ENCODE results near the gene PACSIN2. TPM values are rescaled to one million over a fixed set of nuclear protein-coding genes. Genes with fewer than 3 reads are reported as not detected.
"Not testable (repeated sequence)": the region's sequence is repeated elsewhere in the genome, so short reads cannot be mapped to it uniquely, and the experiment has no call there.

The PACSIN2 gene
- total and polyA plus RNA-seq, 10 of the 15 experiments (the other 5 are each of a cell fraction or from before 2014, with no cell fraction given) = 0.93 to 78.7 (median 46.8) TPM

DNA sequence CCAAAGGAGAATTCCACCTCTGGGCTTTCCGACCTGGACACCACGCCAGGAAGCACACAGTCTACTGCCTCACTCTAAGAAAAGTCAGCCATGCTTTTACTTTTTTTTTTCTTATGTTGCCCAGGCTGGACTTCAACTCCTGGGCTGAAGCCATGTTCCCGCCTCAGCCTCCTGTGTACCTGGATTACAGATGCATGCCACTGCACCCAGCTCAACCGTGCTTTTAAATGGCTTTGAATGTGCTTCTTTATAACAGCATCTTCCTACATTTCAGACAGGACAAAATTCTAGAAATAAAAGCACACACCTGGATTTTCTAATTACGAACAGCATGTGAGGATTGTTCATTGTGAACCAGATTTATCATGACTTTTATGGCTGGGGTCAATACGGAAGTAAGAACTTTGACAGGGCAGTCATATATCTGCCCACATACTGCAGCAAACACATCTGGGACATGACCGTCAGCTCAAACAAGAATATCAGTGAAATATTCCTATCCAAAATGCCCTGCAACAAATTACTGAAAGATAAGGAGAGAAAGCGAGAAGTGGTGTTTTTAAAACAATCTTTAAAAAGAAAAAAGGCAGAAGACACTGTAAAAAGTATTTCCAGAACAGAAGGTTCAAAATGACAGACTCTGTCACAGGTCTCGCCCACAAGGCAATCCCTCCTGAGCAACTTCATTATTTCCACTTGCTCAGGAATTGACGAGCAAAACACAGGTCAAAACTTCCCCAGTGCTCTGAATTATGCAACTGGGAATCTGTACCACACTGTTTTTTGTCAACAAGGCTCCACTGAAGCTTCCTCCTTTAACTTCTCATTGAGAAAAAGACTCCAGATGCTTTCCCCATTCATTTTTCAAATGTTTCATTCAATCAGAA lies 42.1 kb downstream of the PACSIN2 start (continued):
- TF ChIP-seq RBBP5 (conservative IDR thresholded peaks at IDR 0.05) (no peak), SUPT20H (IDR thresholded peaks at IDR 0.05; ENCODE audit: borderline replicate concordance, control insufficient read depth, low read depth, low read length) (no peak), KDM1A (IDR thresholded peaks at IDR 0.05; ENCODE audit: borderline replicate concordance) (no peak)
- TF ChIP-seq, protein P1, sequence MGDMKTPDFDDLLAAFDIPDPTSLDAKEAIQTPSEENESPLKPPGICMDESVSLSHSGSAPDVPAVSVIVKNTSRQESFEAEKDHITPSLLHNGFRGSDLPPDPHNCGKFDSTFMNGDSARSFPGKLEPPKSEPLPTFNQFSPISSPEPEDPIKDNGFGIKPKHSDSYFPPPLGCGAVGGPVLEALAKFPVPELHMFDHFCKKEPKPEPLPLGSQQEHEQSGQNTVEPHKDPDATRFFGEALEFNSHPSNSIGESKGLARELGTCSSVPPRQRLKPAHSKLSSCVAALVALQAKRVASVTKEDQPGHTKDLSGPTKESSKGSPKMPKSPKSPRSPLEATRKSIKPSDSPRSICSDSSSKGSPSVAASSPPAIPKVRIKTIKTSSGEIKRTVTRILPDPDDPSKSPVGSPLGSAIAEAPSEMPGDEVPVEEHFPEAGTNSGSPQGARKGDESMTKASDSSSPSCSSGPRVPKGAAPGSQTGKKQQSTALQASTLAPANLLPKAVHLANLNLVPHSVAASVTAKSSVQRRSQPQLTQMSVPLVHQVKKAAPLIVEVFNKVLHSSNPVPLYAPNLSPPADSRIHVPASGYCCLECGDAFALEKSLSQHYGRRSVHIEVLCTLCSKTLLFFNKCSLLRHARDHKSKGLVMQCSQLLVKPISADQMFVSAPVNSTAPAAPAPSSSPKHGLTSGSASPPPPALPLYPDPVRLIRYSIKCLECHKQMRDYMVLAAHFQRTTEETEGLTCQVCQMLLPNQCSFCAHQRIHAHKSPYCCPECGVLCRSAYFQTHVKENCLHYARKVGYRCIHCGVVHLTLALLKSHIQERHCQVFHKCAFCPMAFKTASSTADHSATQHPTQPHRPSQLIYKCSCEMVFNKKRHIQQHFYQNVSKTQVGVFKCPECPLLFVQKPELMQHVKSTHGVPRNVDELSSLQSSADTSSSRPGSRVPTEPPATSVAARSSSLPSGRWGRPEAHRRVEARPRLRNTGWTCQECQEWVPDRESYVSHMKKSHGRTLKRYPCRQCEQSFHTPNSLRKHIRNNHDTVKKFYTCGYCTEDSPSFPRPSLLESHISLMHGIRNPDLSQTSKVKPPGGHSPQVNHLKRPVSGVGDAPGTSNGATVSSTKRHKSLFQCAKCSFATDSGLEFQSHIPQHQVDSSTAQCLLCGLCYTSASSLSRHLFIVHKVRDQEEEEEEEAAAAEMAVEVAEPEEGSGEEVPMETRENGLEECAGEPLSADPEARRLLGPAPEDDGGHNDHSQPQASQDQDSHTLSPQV (IDR thresholded peaks at IDR 0.05) = no peak
- TF ChIP-seq, protein P2, sequence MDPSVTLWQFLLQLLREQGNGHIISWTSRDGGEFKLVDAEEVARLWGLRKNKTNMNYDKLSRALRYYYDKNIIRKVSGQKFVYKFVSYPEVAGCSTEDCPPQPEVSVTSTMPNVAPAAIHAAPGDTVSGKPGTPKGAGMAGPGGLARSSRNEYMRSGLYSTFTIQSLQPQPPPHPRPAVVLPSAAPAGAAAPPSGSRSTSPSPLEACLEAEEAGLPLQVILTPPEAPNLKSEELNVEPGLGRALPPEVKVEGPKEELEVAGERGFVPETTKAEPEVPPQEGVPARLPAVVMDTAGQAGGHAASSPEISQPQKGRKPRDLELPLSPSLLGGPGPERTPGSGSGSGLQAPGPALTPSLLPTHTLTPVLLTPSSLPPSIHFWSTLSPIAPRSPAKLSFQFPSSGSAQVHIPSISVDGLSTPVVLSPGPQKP (IDR thresholded peaks at IDR 0.05; ENCODE audit: low read depth, low read length) = no peak
- TF ChIP-seq, protein P3, sequence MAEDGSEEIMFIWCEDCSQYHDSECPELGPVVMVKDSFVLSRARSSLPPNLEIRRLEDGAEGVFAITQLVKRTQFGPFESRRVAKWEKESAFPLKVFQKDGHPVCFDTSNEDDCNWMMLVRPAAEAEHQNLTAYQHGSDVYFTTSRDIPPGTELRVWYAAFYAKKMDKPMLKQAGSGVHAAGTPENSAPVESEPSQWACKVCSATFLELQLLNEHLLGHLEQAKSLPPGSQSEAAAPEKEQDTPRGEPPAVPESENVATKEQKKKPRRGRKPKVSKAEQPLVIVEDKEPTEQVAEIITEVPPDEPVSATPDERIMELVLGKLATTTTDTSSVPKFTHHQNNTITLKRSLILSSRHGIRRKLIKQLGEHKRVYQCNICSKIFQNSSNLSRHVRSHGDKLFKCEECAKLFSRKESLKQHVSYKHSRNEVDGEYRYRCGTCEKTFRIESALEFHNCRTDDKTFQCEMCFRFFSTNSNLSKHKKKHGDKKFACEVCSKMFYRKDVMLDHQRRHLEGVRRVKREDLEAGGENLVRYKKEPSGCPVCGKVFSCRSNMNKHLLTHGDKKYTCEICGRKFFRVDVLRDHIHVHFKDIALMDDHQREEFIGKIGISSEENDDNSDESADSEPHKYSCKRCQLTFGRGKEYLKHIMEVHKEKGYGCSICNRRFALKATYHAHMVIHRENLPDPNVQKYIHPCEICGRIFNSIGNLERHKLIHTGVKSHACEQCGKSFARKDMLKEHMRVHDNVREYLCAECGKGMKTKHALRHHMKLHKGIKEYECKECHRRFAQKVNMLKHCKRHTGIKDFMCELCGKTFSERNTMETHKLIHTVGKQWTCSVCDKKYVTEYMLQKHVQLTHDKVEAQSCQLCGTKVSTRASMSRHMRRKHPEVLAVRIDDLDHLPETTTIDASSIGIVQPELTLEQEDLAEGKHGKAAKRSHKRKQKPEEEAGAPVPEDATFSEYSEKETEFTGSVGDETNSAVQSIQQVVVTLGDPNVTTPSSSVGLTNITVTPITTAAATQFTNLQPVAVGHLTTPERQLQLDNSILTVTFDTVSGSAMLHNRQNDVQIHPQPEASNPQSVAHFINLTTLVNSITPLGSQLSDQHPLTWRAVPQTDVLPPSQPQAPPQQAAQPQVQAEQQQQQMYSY (CRISPR knock-in tag; IDR thresholded peaks at IDR 0.05) = no peak

DNA sequence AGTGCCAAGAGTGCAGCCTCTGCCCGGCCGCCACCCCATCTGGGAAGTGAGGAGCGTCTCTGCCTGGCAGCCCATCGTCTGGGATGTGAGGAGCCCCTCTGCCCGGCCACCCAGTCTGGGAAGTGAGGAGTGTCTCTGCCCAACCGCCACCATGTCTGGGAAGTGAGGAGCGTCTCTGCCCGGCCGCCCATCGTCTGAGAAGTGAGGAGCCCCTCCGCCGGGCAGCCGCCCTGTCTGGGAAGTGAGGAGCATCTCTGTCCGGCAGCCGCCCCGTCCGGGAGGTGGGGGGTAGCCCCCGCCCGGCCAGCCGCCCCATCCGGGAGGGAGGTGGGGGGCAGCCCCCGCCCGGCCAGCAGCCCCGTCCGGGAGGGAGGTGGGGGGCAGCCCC lies 43.5 kb downstream of the PACSIN2 start:
- intact Hi-C loops (cut with micrococcal nuclease; ENCODE audit: unreplicated experiment); H2AFZ ChIP-seq (ENCODE audit: control insufficient read depth, low read depth, low read length); H3K9ac ChIP-seq (ENCODE audit: control insufficient read depth, insufficient read depth, low read length); H3K9me3 ChIP-seq (replicated peaks; ENCODE audit: control insufficient read depth, insufficient read depth, low read length); H3K27me3 ChIP-seq (replicated peaks in 1 of 2; ENCODE audit: control insufficient read depth in 2 of 2, insufficient read depth in 2 of 2, low read length in 1 of 2); POLR2A ChIA-PET; H3K4me3 ChIP-seq; ATAC-seq; H3K36me3 ChIP-seq (ENCODE audit: control insufficient read depth in 2 of 2, insufficient read depth in 2 of 2, low read length in 1 of 2); H3K27ac ChIP-seq (ENCODE audit: control insufficient read depth, insufficient read depth); DNase-seq (ENCODE audit: low read depth, low spot score); H4K20me1 ChIP-seq (ENCODE audit: control insufficient read depth, insufficient read depth); in situ Hi-C loops (cut with MboI); BruUV-seq (replicated peaks); FAIRE-seq; H3K4me2 ChIP-seq (ENCODE audit: control insufficient read depth, insufficient read depth): not testable (repeated sequence)
- peaks cover 22% of the 10 kb centered on the region for H3K4me1 ChIP-seq (ENCODE audit: control insufficient read depth, insufficient read depth, low read length)
- WGBS (ENCODE audit: insufficient coverage, insufficient replicate concordance, low lambda C conversion rate, missing lambda C conversion rate) = 97% methylated on average over 13 of the region's 25 CpGs
- peaks cover 64% of the 10 kb centered on the region for H3K79me2 ChIP-seq (ENCODE audit: control insufficient read depth, insufficient read depth, low read length)
- ChIA-PET CTCF (interaction anchor here (2.0 kb wide), 1 partner anchor 62 kb away, joined by 6 read pairs; no protein-coding TSS in a partner anchor), SMC1A (ENCODE audit: uncharacterized antibody, unreplicated experiment) (interaction anchor here (2.2 kb wide), 1 partner anchor 104 kb away, joined by 6 read pairs; no protein-coding TSS in a partner anchor), RAD21 (ENCODE audit: unreplicated experiment) (interaction anchor here (1.1 kb wide), 1 partner anchor 90 kb away, joined by 3 read pairs; no protein-coding TSS in a partner anchor)

Data from GM12878 (cell line).